Fibroblast of skin of left biceps (primary cell): ENCODE results near the gene KLF15.
A peak's percentile ranks its signal among the peaks of the same experiment; 100 is the strongest.

Source experiments
- DNase-seq, 2 experiments: peaks; one replicate each; pipeline ENCODE4 v3.0.0-alpha.2; 2013; ENCODE audit warnings: low read depth in 2 of 2

KLF15 gene

GRCh38 chr3:126357295-126358037, at the start of gene KLF15:
TSS of gene KLF15 (minus strand) at chr3:126357408. CDS start at chr3:126352922, 4,486 bp downstream.
- DNase-seq, result peak; percentile 22 to 33

GRCh38 chr3:126406389-126407296, 49.4 kb upstream of the KLF15 start:
- DNase-seq, result no peak

- no peak for DNase-seq
Measured at GRCh38 chr3:126402666-126403302, 45.6 kb upstream of the KLF15 start.

GRCh38 chr3:126402178-126402577, 45.0 kb upstream of the KLF15 start:
- no peak for DNase-seq

- no peak for DNase-seq
Measured at GRCh38 chr3:126401611-126402160, 44.5 kb upstream of the KLF15 start.

GRCh38 chr3:126399756-126400155, 42.5 kb upstream of the KLF15 start:
- DNase-seq, result no peak

GRCh38 chr3:126399351-126399735, 42.1 kb upstream of the KLF15 start:
- no peak for DNase-seq

- DNase-seq, result no peak
Measured at GRCh38 chr3:126398423-126399350, 41.5 kb upstream of the KLF15 start.

GRCh38 chr3:126397610-126398422, 40.6 kb upstream of the KLF15 start:
- DNase-seq, result no peak

- DNase-seq, result no peak
Measured at GRCh38 chr3:126396536-126396935, 39.3 kb upstream of the KLF15 start.

- no peak for DNase-seq
Measured at GRCh38 chr3:126395846-126396513, 38.8 kb upstream of the KLF15 start.

- DNase-seq, result no peak
Measured at GRCh38 chr3:126394977-126395321, 37.7 kb upstream of the KLF15 start.

GRCh38 chr3:126394179-126394976, 37.2 kb upstream of the KLF15 start, which contains the start of gene CFAP100:
TSS of gene CFAP100 (plus strand) at chr3:126394909. CDS start at chr3:126396001, 1,092 bp downstream.
- DNase-seq, result no peak

GRCh38 chr3:126393563-126393962, 36.4 kb upstream of the KLF15 start:
- no peak for DNase-seq

- no peak for DNase-seq
Measured at GRCh38 chr3:126392246-126392645, 35.0 kb upstream of the KLF15 start.

GRCh38 chr3:126391631-126392030, 34.4 kb upstream of the KLF15 start:
- no peak for DNase-seq

- no peak for DNase-seq
Measured at GRCh38 chr3:126390751-126391150, 33.5 kb upstream of the KLF15 start.

GRCh38 chr3:126390201-126390600, 33.0 kb upstream of the KLF15 start:
- DNase-seq, result no peak

GRCh38 chr3:126389794-126390146, 32.6 kb upstream of the KLF15 start:
- DNase-seq, result no peak
